ENCODE results near the gene CSNK1G1.

Gene CSNK1G1

DNA sequence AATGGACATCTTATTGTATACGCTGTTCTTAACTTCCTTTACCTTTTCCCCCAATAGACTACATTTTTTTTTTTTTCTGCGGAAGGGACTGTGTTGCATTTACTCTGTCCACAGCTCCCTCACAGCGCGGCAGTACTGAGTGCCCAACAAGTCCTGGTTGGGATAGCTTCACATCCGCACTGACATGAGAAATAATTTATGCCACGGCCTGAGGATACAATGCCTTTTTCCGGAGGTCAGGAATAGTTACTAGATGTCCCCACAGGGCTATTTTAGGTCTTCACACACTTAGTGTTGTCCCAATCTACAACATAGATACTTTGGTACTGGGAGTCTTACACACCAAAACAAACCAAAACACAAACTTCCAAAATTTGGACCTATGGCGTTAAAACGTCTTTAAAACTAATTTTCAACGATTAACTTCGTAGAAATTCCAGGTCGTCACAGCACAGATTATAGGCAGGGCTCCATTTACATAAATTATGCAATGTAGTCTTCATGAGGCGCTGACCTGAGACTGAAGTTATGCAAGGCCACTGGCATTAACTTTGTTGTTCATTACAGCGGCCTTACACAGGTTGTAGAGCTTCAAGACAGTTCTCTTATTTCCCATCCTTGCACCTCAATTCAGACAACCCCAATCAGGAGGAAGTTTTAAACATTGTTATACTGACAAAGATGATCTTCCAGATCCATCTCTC lies 192.2 kb downstream of the CSNK1G1 start:
- peak overlapping the region in 1 of 2 donors; percentile 48 for H3K4me3 ChIP-seq (replicated peaks in 1 of 2; ENCODE audit: low read depth in 2 of 2, low read length in 2 of 2)
- DNase-seq (ENCODE audit: low read depth in 2 of 2) = peak in 1 of 2 donors; percentile 38
- TF ChIP-seq, protein P1, sequence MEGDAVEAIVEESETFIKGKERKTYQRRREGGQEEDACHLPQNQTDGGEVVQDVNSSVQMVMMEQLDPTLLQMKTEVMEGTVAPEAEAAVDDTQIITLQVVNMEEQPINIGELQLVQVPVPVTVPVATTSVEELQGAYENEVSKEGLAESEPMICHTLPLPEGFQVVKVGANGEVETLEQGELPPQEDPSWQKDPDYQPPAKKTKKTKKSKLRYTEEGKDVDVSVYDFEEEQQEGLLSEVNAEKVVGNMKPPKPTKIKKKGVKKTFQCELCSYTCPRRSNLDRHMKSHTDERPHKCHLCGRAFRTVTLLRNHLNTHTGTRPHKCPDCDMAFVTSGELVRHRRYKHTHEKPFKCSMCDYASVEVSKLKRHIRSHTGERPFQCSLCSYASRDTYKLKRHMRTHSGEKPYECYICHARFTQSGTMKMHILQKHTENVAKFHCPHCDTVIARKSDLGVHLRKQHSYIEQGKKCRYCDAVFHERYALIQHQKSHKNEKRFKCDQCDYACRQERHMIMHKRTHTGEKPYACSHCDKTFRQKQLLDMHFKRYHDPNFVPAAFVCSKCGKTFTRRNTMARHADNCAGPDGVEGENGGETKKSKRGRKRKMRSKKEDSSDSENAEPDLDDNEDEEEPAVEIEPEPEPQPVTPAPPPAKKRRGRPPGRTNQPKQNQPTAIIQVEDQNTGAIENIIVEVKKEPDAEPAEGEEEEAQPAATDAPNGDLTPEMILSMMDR (IDR thresholded peaks at IDR 0.05; ENCODE audit: low read depth, low read length) = no peak

DNA sequence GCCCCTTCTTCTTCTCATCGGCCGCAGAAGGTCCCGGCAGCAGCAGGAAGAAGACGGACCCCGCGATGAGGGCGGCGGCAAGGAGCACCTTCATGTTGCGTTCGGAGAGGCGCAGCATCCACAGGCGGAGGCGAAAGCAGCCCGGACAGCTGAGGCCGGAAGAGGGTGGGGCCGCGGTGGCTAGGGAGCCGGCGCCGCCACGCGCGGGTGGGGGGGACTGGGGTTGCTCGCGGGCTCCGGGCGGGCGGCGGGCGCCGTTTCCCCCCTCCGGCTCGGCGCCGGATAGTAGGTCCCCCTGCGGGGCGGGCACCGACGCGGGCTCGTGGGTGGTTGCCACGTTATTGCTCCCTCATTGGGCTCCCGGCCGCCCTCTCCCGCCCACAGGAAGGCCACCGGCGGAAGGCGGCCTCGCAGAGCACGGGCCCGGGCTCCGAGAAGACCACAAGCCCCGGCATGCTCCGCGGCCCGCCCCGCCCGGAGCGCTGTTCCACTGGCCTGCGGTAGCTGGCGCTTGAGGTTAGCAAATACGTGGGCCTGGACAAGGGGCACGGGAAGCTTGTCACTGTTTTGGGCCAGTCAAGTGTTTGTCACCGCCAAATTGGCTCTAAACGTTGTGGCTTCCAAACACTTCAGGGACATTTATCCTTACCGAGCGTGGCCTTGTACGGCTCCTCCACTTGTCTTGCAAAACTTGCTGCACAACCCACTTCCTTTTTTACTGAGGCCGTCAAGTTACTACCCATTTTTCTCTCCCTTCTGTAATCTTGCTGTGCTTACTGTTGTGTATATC lies 192.9 kb downstream of the CSNK1G1 start, which contains the start of gene PPIB:
TSS of gene PPIB (minus strand) at position 154 of the 790 bp plus-strand sequence. CDS start at position 118, 36 bp downstream.
- H3K4me3 ChIP-seq (replicated peaks in 1 of 2; ENCODE audit: low read depth in 2 of 2, low read length in 2 of 2) = peak within 1 kb of the TSS; percentile 89 to 95
- TF ChIP-seq, protein P1 (IDR thresholded peaks at IDR 0.05; ENCODE audit: low read depth, low read length) = peak; percentile 41
- peak; percentile 97 to 99 for DNase-seq (ENCODE audit: low read depth in 2 of 2)

GRCh38 chr15:64162478-64162868 lies 193.5 kb downstream of the CSNK1G1 start:
- TF ChIP-seq, protein P1 (IDR thresholded peaks at IDR 0.05; ENCODE audit: low read depth, low read length) = no peak
- DNase-seq (ENCODE audit: low read depth in 2 of 2) = no peak
- peak overlapping the region; percentile 89 to 95 for H3K4me3 ChIP-seq (replicated peaks in 1 of 2; ENCODE audit: low read depth in 2 of 2, low read length in 2 of 2)

DNA sequence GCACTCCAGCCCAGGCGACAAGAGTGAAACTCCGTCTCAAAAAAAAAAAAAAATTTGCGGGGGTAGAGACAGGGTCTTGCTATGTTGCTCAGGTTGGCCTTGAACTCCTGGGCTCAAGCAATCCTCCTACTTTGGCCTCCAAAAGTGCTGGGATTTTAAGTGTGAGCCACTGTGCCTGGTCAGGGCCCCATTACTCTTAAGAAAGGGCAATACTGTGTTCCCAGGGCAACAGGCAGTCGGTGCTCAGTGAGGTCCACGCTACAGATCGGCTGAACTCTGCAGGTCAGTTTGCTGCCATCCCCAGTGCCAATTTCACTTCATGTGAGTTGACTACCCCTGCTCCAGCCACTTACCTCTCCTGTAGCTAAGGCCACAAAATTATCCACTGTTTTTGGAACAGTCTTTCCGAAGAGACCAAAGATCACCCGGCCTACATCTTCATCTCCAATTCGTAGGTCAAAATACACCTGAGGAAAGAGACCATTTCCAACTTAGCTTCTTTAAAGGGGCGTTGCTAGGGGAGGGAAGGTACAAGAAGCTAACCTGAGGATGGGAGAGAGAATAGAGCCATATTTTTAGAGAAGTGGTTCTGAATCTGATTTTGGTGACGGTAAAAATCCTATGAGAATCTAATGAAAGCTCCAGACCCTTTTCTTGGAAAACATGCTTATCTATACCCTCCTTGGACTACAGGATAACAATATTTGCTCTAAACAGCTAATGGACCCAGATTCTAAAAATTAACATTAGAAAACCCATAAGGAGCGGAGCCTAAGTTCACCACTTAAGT lies 194.1 kb downstream of the CSNK1G1 start:
- TF ChIP-seq, protein P1 (IDR thresholded peaks at IDR 0.05; ENCODE audit: low read depth, low read length) = no peak
- peak overlapping the region; percentile 89 to 95 for H3K4me3 ChIP-seq (replicated peaks in 1 of 2; ENCODE audit: low read depth in 2 of 2, low read length in 2 of 2)
- no peak for DNase-seq (ENCODE audit: low read depth in 2 of 2)

GRCh38 chr15:64158363-64159134 lies 197.4 kb downstream of the CSNK1G1 start:
- H3K4me3 ChIP-seq (replicated peaks in 1 of 2; ENCODE audit: low read depth in 2 of 2, low read length in 2 of 2) = no peak overlapping the region
- TF ChIP-seq, protein P1 (IDR thresholded peaks at IDR 0.05; ENCODE audit: low read depth, low read length) = no peak
- no peak for DNase-seq (ENCODE audit: low read depth in 2 of 2)

DNA sequence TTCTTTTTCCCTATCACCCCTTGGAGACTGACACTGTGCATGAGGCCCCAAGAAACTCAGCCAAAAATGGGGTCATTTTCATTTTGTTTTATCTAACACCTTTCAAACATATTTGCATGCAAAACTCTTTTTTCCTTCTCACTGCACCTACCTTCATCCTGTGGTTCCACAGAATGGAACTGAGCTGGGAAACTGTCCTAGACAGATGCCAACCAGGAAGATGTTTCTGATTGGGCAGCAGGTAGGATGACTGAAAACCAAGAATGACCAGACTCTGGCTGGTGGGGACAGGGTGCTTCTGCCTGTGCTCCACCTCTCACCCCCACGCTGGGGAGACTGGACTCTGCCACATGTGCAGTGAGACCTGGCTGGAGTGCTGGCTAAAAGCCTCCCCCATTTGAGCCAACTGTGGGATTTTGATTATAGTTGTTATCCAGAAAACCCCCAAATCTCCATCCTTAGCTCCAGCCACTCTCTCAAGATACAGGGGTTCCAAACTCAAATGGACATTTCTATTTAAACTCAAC lies 198.3 kb downstream of the CSNK1G1 start:
- H3K4me3 ChIP-seq (replicated peaks in 1 of 2; ENCODE audit: low read depth in 2 of 2, low read length in 2 of 2) = no peak overlapping the region
- TF ChIP-seq, protein P1 (IDR thresholded peaks at IDR 0.05; ENCODE audit: low read depth, low read length) = no peak
- no peak for DNase-seq (ENCODE audit: low read depth in 2 of 2)
